GM21447 (cell line): ENCODE data around the gene SMIM20.
"Not testable (repeated sequence)": the region's sequence is repeated elsewhere in the genome, so short reads cannot be mapped to it uniquely, and the experiment has no call there.

Experiments
- ATAC-seq: cut with Tn5 transposase; IDR thresholded peaks from one replicate; pipeline ENCODE4 v1.9.1; 2021; ENCODE audit not compliant: unreplicated experiment

The SMIM20 gene

DNA sequence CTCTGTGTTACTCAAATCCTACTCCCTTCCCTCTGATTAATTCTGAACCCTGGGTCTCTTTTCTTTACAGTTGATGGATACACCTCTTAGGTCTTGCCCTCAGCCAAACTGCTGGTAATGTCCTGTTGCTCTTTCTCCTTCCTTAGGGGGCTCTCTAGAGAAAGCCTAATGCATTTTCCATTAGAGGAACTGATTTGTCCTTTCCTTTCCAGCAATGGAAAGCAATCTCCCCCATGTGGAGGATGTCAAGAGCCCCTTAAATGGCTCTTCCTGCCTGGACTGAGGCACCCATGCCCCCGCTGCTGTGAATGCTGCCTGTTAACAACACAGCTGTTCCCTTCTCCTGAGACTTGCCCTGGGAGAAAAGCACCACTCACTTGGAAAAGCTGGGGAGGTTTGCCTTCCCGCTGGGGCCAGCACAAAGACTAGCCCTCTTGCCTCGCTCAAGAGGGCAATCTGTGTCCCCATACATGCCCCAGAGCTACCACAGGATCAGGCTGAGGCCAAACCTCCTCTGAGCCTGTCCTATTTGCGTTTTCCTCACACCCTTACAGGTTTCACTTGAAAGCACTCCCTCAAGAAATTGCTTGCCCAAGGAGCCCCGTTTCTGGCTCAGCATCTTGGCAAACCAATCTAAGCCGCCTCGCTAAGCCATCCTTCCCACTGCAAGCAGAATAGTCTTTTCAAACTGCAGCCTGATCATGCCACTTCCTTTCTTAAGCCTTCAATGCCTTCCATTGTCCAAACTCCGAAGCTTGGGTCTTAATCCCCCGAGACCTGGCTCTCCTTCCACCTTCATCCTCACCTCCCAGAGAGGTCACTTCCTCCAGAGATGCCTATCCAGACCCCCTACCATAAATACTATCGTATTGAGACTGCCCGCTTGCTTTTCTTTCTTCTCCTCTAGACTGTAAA is 23.2 kb upstream of the SMIM20 start:
- no peak for ATAC-seq

DNA sequence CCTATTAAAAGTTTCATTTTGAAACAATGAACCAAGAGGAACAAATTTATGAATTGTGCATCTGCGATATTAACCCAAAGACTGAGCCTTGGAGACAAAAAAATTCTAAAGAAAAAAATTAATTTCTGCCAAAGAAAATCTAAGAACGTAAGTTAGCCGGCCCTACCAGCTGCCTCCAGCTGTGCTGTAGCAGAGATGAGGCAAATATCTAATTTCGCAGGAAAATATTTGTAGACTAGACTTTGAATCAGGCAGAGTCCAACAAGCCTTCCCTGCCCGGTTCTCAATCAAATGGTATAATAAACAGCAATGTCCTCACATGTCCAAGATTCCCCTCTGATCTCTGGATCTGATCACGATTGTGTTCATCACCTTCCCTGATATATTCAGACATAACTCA is 21.2 kb upstream of the SMIM20 start:
- no peak for ATAC-seq

DNA sequence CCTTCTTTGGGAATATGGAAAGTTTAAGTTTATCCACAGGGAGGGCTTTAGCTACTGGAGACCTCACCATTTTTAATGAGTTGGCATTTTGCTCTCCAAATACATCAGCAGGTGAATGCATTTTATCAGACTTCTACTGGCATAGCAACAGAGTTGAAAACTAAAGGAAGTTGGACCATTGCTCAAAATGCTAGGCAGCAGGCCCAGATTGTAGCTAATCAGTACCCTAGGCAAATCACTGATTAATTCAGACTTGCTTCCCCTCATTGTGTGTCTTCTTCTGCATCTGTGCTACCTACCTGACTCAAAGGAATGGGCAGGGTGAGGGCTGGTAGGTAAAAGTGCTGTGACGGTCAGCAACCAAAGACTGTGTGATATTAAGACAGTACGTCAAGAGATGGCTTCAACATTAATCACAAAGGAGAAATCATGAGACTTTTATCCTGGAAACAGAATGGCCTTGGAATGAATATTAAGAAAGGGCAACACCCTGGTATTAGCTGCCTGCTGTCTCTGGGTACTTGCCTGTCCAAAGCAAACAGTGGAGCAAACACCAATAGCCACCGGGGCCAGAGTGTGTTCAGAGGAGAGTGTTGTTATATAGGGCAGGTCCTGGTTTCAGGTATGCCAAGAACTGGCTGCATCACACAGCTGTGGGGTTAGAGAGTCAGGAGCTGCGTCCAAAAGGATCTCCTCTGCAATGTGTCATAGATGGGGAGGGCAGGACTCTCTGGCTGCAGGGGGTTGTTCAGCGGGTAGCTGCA is 17.1 kb upstream of the SMIM20 start:
- ATAC-seq = no peak

DNA sequence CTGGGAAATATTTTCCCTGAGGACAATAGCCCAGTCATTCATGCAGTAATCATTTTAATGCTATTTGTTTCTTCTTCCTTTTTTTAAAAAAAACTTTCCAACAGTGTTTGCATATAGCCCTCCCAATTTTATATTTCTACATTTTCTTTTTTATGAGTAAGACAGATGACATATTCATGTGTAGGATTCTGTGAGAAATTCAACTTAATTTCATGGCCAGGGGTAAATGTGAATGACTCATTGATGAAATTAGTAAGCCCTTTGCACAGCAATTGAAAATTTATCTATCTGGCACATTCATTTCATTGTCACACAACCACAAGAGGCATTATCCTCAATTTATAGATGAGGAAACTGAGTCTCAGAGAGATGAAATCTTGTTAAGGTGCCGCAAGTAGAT is 13.7 kb upstream of the SMIM20 start:
- ATAC-seq = no peak

DNA sequence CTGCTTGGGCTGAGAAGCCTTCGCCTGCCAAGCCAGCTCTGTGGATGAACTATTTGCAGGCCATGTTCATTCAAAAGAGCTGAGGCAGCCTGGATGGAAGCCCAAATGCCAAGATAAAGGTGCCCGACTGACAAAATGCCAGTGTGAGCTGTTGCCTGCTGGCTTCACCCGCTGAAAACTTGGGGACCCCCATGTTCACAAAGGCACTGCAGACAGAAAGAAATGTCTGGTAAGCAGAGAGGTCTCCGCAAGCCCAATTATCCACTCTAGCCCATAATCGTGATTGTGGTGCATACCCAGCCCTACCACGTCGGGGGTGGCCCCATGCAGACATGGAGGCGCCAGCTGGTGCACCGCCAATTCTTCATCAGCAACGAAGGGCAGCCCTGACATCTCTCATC is 13.0 kb upstream of the SMIM20 start:
- no peak for ATAC-seq

DNA sequence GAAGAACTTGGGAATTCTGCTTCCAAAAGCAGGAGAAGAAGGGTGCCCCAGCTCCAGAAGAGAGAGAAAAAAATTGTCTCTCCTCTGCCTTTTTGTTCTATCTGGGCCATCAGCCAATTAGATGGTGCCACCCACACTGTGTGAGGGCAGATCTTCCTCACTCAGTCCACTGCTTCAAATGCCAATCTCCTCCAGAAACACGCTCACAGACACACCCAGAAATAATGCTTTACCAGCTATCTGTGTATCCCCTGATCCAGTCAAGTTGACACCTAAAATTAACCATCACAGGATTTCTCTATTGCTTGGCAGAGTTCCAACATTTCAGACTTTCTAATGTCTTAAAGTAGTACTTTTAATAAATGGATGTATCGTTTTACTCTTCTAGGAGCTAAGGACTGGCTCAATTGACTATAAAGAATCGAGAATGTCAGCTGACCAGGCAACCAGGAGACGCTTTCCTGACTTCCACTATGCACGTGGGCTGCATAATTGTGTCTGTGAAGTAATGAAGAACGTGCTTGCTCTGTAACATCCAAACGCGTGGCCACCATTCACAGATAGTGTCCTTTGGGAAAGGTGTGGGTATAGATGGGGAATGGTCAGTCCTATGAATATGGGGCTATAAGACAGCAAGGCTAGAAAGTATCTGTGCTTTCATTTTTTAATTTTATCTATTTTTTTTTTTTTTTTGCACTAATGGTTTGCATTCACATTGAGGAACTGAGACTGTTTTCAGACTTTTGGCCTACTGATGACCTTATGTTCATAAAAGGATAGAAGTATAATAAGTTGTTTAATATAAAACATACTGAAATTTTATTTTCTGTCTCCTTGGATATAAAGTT is 9.9 kb upstream of the SMIM20 start:
- ATAC-seq = no peak

DNA sequence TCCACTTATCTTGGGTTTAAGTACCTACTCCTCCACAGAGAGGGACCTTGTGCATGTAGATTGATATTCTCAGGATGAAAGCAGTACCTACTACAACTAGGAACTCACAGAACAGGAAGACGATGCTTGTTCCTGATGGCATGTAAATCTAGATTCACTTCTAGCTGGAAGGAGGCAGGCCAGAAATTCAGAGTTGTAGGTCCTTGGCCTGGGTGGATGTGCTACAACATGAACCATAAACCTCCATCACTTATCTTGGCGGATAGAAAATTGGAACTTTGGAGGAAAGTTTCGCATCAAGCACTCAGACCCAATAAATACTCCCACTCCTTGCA is 9.3 kb upstream of the SMIM20 start:
- no peak for ATAC-seq

DNA sequence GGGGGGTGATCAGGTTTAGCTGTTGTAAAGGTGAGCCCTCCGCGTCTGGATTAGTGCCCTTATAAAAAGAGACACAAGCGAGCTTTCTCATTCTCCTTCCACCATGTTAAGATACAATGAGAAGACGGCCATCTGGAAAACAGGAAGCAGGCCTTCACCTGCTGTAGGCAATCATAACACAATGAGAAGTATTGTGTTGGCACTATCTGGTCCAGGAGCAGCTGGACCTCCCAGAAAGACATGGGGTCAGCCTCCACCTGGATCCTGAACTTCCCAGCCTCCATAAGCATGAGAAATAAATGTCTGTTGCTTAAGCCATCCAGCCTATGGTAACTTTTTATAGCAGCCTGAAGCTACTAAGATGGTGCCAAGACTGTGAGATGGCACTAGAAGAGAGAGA is 8.6 kb upstream of the SMIM20 start:
- ATAC-seq = no peak

DNA sequence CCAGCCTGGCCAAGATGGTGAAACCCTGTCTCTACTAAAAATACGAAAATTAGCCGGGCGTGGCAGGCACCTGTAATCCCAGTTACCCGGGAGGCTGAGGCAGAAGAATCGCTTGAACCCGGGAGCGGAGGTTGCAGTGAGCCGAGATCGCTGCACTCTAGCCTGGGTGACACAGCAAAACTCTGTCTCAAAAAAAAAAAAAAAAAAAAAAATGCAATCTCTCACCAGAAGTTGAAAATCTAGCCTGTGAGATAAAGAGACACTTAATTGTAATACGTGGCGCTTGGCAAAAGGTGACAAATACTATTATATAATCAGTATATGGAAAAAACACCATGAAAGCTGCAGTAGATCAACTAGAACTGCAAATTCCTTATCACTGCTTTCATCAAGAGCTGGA is 7.9 kb upstream of the SMIM20 start:
- not testable (repeated sequence) for ATAC-seq

DNA sequence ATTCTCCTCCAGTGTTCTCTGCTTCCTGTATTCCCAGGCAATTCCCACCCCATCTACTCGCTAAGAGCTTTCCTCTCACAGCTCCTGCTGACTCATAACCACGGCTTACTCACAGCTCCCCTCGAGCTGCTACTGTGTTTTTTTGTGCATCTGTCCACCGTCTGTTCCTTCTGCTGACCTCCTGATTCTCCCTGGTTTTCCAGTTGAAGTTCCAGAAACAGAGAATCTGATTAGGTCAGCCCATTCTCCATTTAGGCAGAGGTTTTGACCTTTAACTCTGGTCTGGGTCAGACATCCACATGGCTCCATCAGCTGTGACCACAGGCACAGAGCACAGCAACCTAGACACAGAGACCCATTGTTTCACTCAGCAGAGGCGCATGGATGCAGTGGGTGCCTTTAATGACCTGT is 5.5 kb upstream of the SMIM20 start:
- no peak for ATAC-seq

DNA sequence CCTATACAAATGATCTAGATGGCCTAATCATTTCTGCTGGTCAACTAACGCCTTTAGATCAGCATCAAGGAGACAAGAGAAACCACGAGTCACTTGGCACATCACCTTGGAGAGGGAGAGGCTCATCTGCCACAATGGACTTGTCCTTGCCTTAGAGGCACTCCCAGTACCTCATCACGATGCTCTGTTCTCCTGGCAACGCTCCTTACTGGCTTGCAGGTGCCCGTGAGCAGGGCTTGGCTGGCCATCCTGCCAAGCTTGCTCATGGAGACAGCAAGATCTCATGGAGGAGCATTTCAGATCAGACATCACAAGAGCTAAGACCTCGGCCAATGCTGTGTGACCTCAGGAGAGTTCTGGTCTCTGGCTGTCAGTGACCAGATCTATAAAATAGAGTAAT is 2.7 kb upstream of the SMIM20 start:
- ATAC-seq = no peak

DNA sequence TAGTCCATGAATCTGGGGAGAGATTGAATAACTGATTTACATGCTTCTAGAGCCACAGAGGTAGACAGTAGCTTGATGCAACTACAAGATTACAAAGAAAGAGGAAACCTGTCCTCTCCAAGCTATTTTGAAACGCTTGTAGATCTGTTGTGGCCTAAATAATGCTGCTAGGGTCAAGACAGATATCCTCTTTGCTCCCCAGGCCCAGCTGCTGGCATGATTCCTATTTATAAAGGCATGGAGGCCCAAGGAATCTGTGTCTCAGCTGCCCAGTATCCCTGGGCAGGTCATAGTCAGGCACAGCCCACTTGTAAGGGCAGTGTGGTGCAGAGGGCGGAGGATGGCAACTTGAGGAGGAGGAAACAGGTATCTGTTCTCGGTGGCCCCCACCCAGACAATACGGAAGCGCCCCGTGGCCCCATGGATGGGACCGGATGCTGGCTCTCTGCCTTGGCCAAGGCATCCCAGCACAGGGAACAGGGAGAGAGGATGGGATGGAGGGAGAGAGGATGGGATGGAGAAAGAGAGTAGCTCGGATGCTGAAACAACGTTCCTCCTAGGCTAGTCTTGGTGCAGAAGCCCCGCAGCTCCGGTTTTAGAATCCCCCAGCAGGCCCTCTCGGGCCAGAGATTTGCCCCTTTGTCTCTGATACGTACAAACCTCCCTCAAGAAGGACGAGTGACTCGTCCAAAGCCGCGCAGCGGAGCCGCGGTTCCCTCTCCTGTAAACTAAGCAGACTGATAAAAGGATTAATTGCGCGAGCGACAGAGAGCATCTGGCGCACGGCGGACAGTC is 767 bp upstream of the SMIM20 start:
- peak; percentile 38 for ATAC-seq

DNA sequence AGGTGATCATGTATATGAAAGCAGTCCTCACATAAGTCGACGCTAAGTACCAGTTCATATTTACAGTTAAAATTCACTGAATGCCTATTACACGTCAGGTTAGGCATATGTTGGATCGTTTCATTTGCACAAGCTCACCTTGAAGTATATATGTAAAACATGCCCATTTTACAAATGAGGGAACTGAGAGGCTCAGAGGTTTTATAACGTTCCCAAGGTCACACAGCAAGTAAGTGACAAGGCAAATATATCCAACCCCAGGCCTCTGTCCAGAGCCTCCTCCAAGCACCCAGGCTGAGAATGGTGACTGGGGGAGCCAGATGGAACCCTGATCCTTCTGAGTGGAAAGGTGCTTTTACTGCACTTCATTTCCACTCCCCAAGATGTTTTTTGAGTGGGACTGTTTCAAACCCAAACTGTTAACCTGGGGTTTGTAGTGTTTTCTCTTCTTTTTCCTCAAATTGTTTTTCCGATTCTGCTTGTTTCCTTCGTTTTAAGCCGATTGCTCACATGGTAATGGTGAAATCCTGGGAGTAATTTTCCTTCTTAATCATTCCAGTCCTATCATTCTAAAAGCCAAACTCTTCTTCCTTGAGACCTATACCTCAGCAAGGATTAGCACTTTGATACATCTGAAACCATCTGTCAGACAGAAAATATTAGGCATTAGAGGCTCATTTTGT is 791 bp downstream of the SMIM20 start:
- ATAC-seq = no peak

DNA sequence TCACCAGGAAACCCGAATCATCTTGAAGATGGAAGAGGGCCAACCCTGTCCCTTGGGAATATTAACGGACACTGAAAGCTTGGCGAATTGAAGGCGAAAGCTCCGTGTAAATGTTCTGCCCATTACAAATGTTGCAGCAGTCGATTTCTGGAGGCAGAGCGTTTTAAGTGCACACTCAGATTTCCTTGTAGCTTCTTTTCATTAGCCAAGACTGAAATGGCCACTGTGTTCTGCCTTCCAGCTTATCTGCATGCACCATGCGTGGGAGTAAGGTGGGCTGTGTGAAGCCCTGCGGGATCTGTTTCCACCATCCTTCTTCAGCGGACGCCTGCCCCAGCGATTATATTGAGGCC is 1.3 kb downstream of the SMIM20 start:
- ATAC-seq = no peak

DNA sequence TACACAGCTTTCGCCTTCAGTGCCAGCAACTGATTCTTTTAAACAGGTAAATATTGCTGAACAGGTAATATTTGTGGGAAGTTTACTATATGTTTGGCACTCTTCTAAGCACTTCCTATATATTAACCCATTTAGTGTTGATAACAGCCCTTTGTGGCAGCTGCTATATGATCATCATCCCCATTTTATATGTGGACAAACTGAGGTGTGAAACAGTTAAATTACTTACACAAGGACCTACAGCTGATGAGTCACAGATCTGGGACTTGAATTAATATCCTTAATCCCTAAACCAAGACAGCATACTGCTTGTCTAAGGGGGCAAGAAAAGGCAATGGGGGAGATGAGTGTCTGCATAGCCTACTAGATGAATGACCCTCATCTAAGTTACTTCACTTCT is 2.9 kb downstream of the SMIM20 start:
- no peak for ATAC-seq

DNA sequence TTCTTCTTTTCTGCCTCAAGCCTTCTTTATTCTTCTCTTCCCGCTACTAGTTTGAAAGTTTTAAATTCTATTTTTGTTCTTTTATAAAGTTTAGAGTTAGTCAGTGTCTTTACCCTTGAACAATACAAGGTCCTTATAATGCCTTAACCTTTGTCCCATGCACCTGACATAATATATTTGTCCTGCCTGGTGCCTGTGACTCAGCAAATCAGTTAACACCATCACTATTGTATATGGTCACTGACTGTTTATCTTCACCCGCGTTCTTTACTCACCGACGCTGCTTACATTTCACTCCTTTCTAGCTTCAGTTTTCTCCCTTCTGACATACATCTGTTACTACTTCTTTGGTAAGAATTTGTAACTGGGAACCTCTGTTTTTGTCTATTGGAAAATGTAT is 5.7 kb downstream of the SMIM20 start:
- no peak for ATAC-seq

DNA sequence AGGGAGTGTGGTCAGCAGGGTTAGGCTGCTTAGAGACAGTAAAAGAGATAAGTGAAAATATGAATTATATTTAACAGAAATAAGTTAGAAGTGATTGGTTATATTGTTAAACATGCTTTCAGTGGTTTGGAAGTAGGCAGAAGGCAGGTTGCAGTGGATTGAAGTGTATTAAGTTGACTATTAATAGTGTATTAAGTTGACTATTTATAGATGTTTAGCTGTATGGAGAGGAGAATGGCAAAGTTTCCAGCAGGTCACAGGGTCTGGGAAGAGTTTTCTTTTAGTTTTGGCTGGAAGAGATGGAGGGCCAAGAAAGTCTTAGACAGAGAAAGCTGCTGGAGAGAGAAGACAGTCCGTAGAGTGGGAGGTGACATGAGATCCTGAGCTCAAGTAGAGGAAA is 7.9 kb downstream of the SMIM20 start:
- ATAC-seq = no peak

DNA sequence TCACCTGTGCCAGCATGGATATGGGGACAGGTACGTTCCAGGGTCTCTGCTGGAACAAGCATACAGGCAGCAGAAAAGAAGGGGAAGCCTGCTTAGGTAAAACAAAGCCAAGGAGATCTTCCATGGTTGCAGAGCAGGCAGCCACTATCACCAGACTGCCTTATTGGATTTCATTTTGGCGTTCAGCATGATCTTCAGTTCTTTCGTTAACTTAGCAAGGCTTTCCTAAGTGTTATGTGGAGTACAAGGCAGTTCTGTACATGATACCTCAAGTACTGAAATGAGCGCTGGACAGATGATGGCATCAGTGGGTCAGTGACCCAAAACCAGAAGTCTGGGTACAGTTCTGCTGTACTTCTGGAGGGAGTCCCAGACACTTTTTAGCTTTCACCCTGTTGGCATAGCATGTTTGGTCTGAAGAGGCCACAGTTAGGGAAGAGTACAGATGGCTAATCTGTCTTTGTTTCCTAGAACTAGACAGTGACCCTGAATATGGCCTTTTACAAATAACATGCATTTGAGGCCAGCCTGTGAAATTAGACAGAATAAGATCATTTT is 8.9 kb downstream of the SMIM20 start:
- ATAC-seq = no peak

DNA sequence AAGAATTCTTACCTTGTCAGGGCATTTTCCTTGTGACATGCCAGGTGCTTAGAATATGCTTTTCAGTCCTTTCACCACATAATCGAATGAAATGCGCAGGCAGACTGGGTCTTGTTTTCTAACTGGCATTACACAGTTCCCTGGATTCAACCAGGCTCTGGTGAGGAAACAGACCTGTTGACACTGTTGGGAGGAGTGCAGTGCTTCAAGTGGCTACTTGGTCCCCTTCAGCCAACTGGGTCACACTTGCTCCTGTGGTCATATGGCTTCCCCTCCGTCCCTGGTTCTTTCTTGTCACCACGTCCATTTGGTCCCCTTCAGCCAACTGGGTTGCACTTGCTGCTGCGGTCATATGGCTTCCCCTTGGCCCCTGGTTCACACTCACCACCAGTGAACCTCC is 9.7 kb downstream of the SMIM20 start:
- ATAC-seq = no peak
